Ascending aorta (tissue), 2 donors: Measurements from ENCODE around the gene UBE2F. TPM values are rescaled to one million over a fixed set of nuclear protein-coding genes. Genes with fewer than 3 reads are reported as not detected.

ENCODE experiments used
- DNase-seq, 2 donors: peaks; one replicate each; pipeline ENCODE4 v3.0.0-alpha.2; 2019; ENCODE audit warnings: low spot score in 2 of 2
- H3K27ac ChIP-seq, 2 donors: fragments of 200-600 bp; sonication (generic); one replicate each; pipeline ENCODE4 v1.5.1; 2016 to 2017; ENCODE audit warnings: mild to moderate bottlenecking in 1 of 2
- H3K27me3 ChIP-seq: fragments of 200-600 bp; sonication (generic); one replicate; pipeline ENCODE4 v1.5.1; 2017
- H3K36me3 ChIP-seq, 2 donors: fragments of 200-600 bp; sonication (generic); one replicate each; pipeline ENCODE4 v1.5.1; 2016
- H3K4me1 ChIP-seq, 2 donors: fragments of 200-600 bp; sonication (generic); one replicate each; pipeline ENCODE4 v1.5.1; 2016 to 2017; ENCODE audit warnings: mild to moderate bottlenecking in 1 of 2
- H3K4me3 ChIP-seq, 2 donors: fragments of 200-600 bp; sonication (generic); one replicate each; pipeline ENCODE4 v1.5.1; 2016 to 2017; ENCODE audit warnings: mild to moderate bottlenecking in 1 of 2
- H3K9me3 ChIP-seq, 2 donors: fragments of 200-600 bp; sonication (generic); one replicate each; pipeline ENCODE4 v1.5.1; 2016
- intact Hi-C: fragments of 100-400 bp; cut with DNase I; formaldehyde crosslinking; loops from one replicate; pipeline ENCODE4 v1.15.1; 2023
- total RNA-seq: library from RNA; depleted of rRNA; stranded (reverse); fragments of >200 nt; gene quantifications from one replicate; pipeline ENCODE4 v1.1.0, GENCODE V29; 2016
- TF ChIP-seq, protein P1 (sequence below), 3 experiments: fragments of 200-600 bp in 2 of 3; fragments of 450-650 bp in 1 of 3; sonication (generic) in 2 of 3; IDR thresholded peaks; one replicate each; pipeline ENCODE4 v1.5.1; 2016 to 2019; ENCODE audit warnings: antibody characterized with exemption in 3 of 3, mild to moderate bottlenecking in 1 of 3, moderate library complexity in 1 of 3

UBE2F gene
- total RNA-seq, 1 donor from 2014 or later = 50.7 TPM

DNA sequence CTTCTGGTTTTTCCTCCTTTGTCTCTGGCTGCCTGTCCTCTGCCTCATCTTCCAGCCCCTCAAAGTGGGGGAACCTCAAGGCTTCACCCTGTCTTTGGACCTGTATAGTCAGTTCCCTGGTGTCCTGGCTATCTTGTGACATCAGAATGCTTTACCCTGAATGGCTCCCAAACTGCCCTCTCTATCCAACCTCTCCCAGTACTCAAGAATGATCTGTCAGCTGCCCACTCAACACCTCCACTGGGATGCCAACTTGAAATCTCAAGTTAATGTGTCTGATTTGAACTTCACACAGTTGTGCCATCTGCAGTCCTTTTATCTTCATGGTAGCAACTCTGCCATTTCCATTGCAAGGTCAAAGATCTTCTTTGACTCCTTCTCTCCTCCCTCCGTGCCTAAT, 43.8 kb downstream of the UBE2F start:
- intact Hi-C loops = no loop called here
- Histone ChIP-seq H3K4me3 (no peak overlapping the region), H3K27me3 (no peaks in the 10 kb centered on the region), H3K27ac (no peak overlapping the region), H3K9me3 (no peaks in the 10 kb centered on the region), H3K36me3 (no peaks in the 10 kb centered on the region), H3K4me1 (no peaks in the 10 kb centered on the region)
- DNase-seq = no peak
- TF ChIP-seq, protein P1, sequence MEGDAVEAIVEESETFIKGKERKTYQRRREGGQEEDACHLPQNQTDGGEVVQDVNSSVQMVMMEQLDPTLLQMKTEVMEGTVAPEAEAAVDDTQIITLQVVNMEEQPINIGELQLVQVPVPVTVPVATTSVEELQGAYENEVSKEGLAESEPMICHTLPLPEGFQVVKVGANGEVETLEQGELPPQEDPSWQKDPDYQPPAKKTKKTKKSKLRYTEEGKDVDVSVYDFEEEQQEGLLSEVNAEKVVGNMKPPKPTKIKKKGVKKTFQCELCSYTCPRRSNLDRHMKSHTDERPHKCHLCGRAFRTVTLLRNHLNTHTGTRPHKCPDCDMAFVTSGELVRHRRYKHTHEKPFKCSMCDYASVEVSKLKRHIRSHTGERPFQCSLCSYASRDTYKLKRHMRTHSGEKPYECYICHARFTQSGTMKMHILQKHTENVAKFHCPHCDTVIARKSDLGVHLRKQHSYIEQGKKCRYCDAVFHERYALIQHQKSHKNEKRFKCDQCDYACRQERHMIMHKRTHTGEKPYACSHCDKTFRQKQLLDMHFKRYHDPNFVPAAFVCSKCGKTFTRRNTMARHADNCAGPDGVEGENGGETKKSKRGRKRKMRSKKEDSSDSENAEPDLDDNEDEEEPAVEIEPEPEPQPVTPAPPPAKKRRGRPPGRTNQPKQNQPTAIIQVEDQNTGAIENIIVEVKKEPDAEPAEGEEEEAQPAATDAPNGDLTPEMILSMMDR (IDR thresholded peaks at IDR 0.05) = no peak

DNA sequence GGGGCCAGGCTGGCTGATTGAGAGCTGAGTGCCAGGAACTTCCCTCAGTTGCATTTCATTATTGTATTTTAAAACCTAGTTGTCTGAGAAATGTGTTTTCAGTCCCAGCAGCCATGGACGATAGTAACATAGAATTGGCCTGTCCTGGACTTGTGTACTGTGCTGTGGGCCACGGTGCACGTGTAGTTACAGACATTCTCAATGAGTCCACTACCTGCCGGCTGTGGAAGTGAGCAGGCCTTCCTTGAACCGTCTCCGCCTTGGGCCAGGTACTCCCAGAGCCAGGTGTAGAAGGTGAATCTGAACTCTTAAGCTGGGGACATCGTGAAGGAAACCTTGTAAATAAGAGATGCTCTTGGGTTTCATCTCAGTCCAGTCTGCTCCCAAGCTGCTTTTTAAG, 47.0 kb downstream of the UBE2F start:
- no peaks in the 10 kb centered on the region for H3K4me1 ChIP-seq
- H3K27ac ChIP-seq = no peak overlapping the region
- H3K4me3 ChIP-seq = no peak overlapping the region
- no peaks in the 10 kb centered on the region for H3K9me3 ChIP-seq
- peaks cover 0 to 9% of the 10 kb centered on the region in 2 donors for H3K36me3 ChIP-seq
- no peak for DNase-seq
- H3K27me3 ChIP-seq = no peaks in the 10 kb centered on the region
- TF ChIP-seq, protein P1 (IDR thresholded peaks at IDR 0.05) = no peak
- intact Hi-C loops = no loop called here

DNA sequence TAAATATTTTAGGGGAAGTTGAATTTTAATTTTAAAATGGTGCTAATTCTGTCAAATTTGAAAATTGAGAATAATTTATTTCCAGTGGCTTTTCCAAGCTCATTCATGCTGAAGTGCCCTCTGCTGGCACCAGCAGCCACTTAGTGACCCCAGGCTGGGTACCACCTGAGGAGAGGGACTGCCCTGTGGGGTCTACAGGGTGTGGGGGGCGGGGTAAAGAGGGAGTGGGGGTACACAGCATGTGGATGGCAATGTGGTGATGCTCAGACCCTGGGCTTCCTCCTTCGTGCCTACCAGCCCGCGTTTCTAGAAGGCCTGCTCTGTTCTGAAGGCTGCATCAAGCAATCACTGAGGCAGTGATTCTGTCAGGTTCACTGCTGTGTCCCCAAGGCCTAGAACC, 48.9 kb downstream of the UBE2F start:
- Histone ChIP-seq H3K27ac (no peak overlapping the region), H3K4me3 (no peak overlapping the region), H3K9me3 (no peaks in the 10 kb centered on the region), H3K36me3 (peaks cover 0 to 12% of the 10 kb centered on the region in 2 donors), H3K4me1 (no peaks in the 10 kb centered on the region), H3K27me3 (no peaks in the 10 kb centered on the region)
- intact Hi-C loops = no loop called here
- DNase-seq = no peak
- TF ChIP-seq, protein P1 (IDR thresholded peaks at IDR 0.05) = no peak

DNA sequence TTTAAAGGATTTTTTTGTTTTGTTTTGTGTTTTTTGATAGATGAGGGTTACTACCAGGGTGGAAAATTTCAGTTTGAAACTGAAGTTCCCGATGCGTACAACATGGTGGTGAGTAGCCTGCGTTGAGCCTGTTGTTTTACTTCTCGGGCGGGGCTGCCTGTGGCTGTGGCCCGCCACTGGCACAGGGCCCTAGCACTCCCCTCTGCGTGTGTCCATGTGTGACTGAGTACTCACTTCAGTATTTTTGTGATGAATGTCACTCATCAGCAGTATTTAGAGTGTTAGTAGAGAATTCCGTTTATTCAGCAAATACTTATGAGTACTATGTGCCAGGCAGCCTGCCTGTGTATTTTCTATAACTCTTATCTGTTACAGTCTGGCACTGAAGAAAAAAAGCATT, 49.7 kb downstream of the UBE2F start:
- no peak overlapping the region for H3K4me3 ChIP-seq
- intact Hi-C loops = no loop called here
- no peak for DNase-seq
- no peaks in the 10 kb centered on the region for H3K27me3 ChIP-seq
- no peaks in the 10 kb centered on the region for H3K4me1 ChIP-seq
- no peaks in the 10 kb centered on the region for H3K9me3 ChIP-seq
- no peak overlapping the region for H3K27ac ChIP-seq
- TF ChIP-seq, protein P1 (IDR thresholded peaks at IDR 0.05) = no peak
- H3K36me3 ChIP-seq = peaks cover 0 to 12% of the 10 kb centered on the region in 2 donors

DNA sequence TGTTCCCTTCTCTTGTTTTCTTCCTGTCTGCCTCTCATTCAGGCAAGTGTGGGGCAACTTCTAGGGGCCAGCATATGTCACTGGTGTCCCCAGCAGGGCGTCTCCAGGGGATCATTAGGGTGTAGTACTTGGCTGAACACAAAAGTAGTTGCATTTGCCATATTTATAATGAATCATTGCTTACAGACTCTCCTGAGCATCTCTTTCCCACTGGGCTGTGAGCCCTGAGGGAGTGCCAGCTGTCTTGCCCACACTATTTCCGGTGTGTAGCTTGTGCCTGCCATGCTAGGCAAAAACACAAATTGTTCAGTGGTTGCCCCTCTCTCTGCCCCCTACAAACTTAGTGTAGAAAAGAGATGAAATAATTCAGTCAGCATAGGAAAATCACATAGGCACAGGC, 53.1 kb downstream of the UBE2F start:
- DNase-seq = no peak
- Histone ChIP-seq H3K4me3 (no peak overlapping the region), H3K4me1 (no peaks in the 10 kb centered on the region), H3K36me3 (peaks cover 0 to 15% of the 10 kb centered on the region in 2 donors), H3K27ac (no peak overlapping the region), H3K27me3 (no peaks in the 10 kb centered on the region), H3K9me3 (no peaks in the 10 kb centered on the region)
- TF ChIP-seq, protein P1 (IDR thresholded peaks at IDR 0.05) = no peak
- intact Hi-C loops = loop anchor here (5.0 kb wide), 1 partner anchor 163 kb away; the partner anchor contains the start of gene RAMP1

DNA sequence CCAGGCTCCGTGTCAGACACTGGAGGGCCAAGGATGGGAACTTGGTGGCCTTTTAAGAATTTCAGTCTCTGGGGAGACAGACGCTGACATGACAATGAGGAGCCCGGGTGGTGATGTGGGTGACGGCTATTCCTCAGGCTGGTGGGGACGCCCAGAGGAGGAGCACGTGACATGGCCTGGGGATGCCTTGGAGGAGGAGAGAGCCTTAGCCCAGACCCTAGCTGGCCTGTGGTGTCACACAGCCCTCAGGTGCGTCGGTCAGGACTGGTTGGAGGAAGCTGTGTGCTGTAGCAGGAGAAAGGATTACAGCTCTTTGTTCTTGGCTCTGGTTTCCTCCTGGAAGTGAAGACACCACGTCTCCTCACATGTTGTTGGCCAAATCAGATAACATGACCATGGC, 54.0 kb downstream of the UBE2F start:
- no peaks in the 10 kb centered on the region for H3K27me3 ChIP-seq
- no peak overlapping the region for H3K4me3 ChIP-seq
- intact Hi-C loops = loop anchor here (5.0 kb wide), 1 partner anchor 164 kb away; the partner anchor contains the start of gene RAMP1
- no peaks in the 10 kb centered on the region for H3K9me3 ChIP-seq
- no peak for DNase-seq
- no peak overlapping the region for H3K27ac ChIP-seq
- H3K4me1 ChIP-seq = no peaks in the 10 kb centered on the region
- TF ChIP-seq, protein P1 (IDR thresholded peaks at IDR 0.05) = no peak
- peaks cover 0 to 21% of the 10 kb centered on the region in 2 donors for H3K36me3 ChIP-seq
